OCI-LY3 (cell line): ENCODE measurements around the gene SUSD4.

Experiments used
- EZH2phosphoT487 ChIP-seq: fragments of 200-600 bp; shearing (Covaris generic); IDR thresholded peaks from 2 replicates; pipeline ENCODE4 v1.6.1; 2018; ENCODE audit warnings: antibody characterized with exemption, mixed run types, low read depth
- TF ChIP-seq, protein P1 (sequence below): fragments of 200-600, 300-600 bp; sonication (generic); IDR thresholded peaks from 2 replicates; pipeline ENCODE4 v1.5.1; 2014; ENCODE audit warnings: antibody characterized with exemption, low read length, low read depth

DNA sequence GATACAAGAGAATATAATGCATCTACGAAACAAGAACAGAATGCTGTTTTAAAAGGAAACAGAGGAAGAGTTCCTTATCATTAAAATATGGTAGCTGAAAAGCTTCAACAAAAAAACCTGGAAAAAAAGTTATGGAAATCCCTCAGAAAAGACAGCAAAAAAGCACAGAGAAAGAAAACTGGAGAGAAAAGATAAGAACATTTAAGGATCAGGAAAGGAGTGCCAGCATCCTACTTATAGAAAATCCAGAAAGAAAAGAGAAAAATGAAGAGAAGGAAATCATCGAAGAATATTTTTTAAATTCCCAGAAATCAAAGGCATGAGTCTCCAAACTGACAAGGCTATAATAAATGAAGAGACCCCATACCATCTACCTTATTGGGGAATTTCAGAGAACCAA lies 29.8 kb downstream of the SUSD4 start:
- TF ChIP-seq EZH2phosphoT487: no peak
- TF ChIP-seq, protein P1, sequence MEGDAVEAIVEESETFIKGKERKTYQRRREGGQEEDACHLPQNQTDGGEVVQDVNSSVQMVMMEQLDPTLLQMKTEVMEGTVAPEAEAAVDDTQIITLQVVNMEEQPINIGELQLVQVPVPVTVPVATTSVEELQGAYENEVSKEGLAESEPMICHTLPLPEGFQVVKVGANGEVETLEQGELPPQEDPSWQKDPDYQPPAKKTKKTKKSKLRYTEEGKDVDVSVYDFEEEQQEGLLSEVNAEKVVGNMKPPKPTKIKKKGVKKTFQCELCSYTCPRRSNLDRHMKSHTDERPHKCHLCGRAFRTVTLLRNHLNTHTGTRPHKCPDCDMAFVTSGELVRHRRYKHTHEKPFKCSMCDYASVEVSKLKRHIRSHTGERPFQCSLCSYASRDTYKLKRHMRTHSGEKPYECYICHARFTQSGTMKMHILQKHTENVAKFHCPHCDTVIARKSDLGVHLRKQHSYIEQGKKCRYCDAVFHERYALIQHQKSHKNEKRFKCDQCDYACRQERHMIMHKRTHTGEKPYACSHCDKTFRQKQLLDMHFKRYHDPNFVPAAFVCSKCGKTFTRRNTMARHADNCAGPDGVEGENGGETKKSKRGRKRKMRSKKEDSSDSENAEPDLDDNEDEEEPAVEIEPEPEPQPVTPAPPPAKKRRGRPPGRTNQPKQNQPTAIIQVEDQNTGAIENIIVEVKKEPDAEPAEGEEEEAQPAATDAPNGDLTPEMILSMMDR: no peak
